SK-N-SH treated with all-trans-retinoic acid at 6 μM for 48 hours (cell line): ENCODE results near the gene NUP210.
"Not testable (repeated sequence)": the region's sequence is repeated elsewhere in the genome, so short reads cannot be mapped to it uniquely, and the experiment has no call there.

Source experiments
- ATAC-seq: fragments of 200-7000 bp; cut with Tn5 transposase; 3 replicates; pipeline ENCODE4 v1.9.1; 2020; ENCODE audit warnings: mild to moderate bottlenecking, moderate library complexity
- BACH2 ChIP-seq: fragments of 250-450 bp; sonication (Bioruptor Pico); IDR thresholded peaks from 2 replicates; pipeline ENCODE4 v1.9.0; 2021; ENCODE audit warnings: mild to moderate bottlenecking, borderline replicate concordance
- CSDC2 ChIP-seq: fragments of 250-450 bp; sonication (Bioruptor Pico); IDR thresholded peaks from 2 replicates; pipeline ENCODE4 v1.5.0; 2020; ENCODE audit warnings: mild to moderate bottlenecking, moderate library complexity
- ESRRG ChIP-seq: fragments of 250-450 bp; sonication (Bioruptor Pico); IDR thresholded peaks from 2 replicates; pipeline ENCODE4 v1.6.1; 2021; ENCODE audit warnings: mild to moderate bottlenecking
- GLIS3 ChIP-seq: fragments of 250-450 bp; sonication (Bioruptor Pico); IDR thresholded peaks from 2 replicates; pipeline ENCODE4 v1.5.0; 2020; ENCODE audit warnings: mild to moderate bottlenecking, moderate library complexity
- ISL1 ChIP-seq: fragments of 250-450 bp; sonication (Bioruptor Pico); IDR thresholded peaks from 2 replicates; pipeline ENCODE4 v2.1.2; 2022; ENCODE audit warnings: mild to moderate bottlenecking, moderate library complexity
- OSR1 ChIP-seq: fragments of 250-450 bp; sonication (Bioruptor Pico); IDR thresholded peaks from 2 replicates; pipeline ENCODE4 v1.8.0; 2022; ENCODE audit warnings: moderate library complexity, mild to moderate bottlenecking, inconsistent platforms
- PPARA ChIP-seq: fragments of 250-450 bp; sonication (Bioruptor Pico); IDR thresholded peaks from 2 replicates; pipeline ENCODE4 v1.5.0; 2020; ENCODE audit warnings: mild to moderate bottlenecking, borderline replicate concordance
- RARB ChIP-seq: fragments of 250-450 bp; sonication (Bioruptor Pico); IDR thresholded peaks from 2 replicates; pipeline ENCODE4 v1.8.0; 2021; ENCODE audit warnings: mild to moderate bottlenecking, moderate library complexity
- SNAI2 ChIP-seq: fragments of 250-450 bp; sonication (Bioruptor Pico); IDR thresholded peaks from 2 replicates; pipeline ENCODE4 v1.5.0; 2020; ENCODE audit warnings: mild to moderate bottlenecking, moderate library complexity
- TCF4 ChIP-seq: fragments of 250-450 bp; sonication (Bioruptor Pico); IDR thresholded peaks from 2 replicates; pipeline ENCODE4 v1.8.0; 2021; ENCODE audit warnings: mild to moderate bottlenecking, moderate library complexity, borderline replicate concordance
- TOX ChIP-seq: fragments of 250-450 bp; sonication (Bioruptor Pico); IDR thresholded peaks from 2 replicates; pipeline ENCODE4 v1.8.0; 2021; ENCODE audit warnings: mild to moderate bottlenecking, moderate library complexity, borderline replicate concordance
- ZC3H10 ChIP-seq: fragments of 250-450 bp; sonication (Bioruptor Pico); IDR thresholded peaks from 2 replicates; pipeline ENCODE4 v1.5.1; 2021; ENCODE audit warnings: mild to moderate bottlenecking, moderate library complexity
- ZFP3 ChIP-seq: fragments of 250-450 bp; sonication (Bioruptor Pico); IDR thresholded peaks from 2 replicates; pipeline ENCODE4 v1.5.0; 2020; ENCODE audit warnings: mild to moderate bottlenecking, moderate library complexity
- ZFP30 ChIP-seq: fragments of 450-650 bp; formaldehyde crosslinking; IDR thresholded peaks from 2 replicates; pipeline ENCODE4 v1.5.0; 2022; ENCODE audit warnings: mild to moderate bottlenecking, moderate library complexity
- ZNF565 ChIP-seq: fragments of 450-650 bp; formaldehyde crosslinking; conservative IDR thresholded peaks from 2 replicates; pipeline ENCODE4 v1.5.0; 2020; ENCODE audit warnings: low read depth, mild to moderate bottlenecking, moderate library complexity
- ZNF70 ChIP-seq: fragments of 450-650 bp; formaldehyde crosslinking; IDR thresholded peaks from 2 replicates; pipeline ENCODE4 v1.5.0; 2020; ENCODE audit warnings: mild to moderate bottlenecking, moderate library complexity
- ZNF8 ChIP-seq: fragments of 450-650 bp; formaldehyde crosslinking; IDR thresholded peaks from 2 replicates; pipeline ENCODE4 v1.5.0; 2020; ENCODE audit warnings: mild to moderate bottlenecking, moderate library complexity
- TF ChIP-seq, protein P1 (sequence below): fragments of 250-450 bp; sonication (Bioruptor Pico); IDR thresholded peaks from 2 replicates; pipeline ENCODE4 v1.8.0; 2020; ENCODE audit warnings: mild to moderate bottlenecking, moderate library complexity, borderline replicate concordance
- TF ChIP-seq, protein P2 (sequence below): fragments of 250-450 bp; sonication (Bioruptor Pico); IDR thresholded peaks from 2 replicates; pipeline ENCODE4 v1.5.1; 2020; ENCODE audit warnings: low read depth, mild to moderate bottlenecking, moderate library complexity
- TF ChIP-seq, protein P3 (sequence below): fragments of 250-450 bp; sonication (Bioruptor Pico); IDR thresholded peaks from 2 replicates; pipeline ENCODE4 v1.5.0; 2020; ENCODE audit warnings: mild to moderate bottlenecking, moderate library complexity

Gene NUP210

GRCh38 chr3:13451301-13451673, 31.2 kb upstream of the NUP210 start:
- TF ChIP-seq ZFP3: no peak
- TF ChIP-seq, protein P1, sequence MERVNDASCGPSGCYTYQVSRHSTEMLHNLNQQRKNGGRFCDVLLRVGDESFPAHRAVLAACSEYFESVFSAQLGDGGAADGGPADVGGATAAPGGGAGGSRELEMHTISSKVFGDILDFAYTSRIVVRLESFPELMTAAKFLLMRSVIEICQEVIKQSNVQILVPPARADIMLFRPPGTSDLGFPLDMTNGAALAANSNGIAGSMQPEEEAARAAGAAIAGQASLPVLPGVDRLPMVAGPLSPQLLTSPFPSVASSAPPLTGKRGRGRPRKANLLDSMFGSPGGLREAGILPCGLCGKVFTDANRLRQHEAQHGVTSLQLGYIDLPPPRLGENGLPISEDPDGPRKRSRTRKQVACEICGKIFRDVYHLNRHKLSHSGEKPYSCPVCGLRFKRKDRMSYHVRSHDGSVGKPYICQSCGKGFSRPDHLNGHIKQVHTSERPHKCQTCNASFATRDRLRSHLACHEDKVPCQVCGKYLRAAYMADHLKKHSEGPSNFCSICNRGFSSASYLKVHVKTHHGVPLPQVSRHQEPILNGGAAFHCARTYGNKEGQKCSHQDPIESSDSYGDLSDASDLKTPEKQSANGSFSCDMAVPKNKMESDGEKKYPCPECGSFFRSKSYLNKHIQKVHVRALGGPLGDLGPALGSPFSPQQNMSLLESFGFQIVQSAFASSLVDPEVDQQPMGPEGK (CRISPR knock-in tag): no peak
- no peak for TF ChIP-seq ZNF70 (CRISPR knock-in tag)
- TF ChIP-seq CSDC2 (CRISPR knock-in tag): no peak
- TF ChIP-seq GLIS3 (CRISPR knock-in tag): no peak
- no peak for TF ChIP-seq ZFP30 (CRISPR knock-in tag)
- TF ChIP-seq, protein P2, sequence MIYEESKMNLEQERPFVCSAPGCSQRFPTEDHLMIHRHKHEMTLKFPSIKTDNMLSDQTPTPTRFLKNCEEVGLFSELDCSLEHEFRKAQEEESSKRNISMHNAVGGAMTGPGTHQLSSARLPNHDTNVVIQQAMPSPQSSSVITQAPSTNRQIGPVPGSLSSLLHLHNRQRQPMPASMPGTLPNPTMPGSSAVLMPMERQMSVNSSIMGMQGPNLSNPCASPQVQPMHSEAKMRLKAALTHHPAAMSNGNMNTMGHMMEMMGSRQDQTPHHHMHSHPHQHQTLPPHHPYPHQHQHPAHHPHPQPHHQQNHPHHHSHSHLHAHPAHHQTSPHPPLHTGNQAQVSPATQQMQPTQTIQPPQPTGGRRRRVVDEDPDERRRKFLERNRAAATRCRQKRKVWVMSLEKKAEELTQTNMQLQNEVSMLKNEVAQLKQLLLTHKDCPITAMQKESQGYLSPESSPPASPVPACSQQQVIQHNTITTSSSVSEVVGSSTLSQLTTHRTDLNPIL (CRISPR knock-in tag): no peak
- no peak for TF ChIP-seq OSR1
- no peak for TF ChIP-seq RARB (CRISPR knock-in tag)
- no peak for TF ChIP-seq ISL1 (CRISPR knock-in tag)
- TF ChIP-seq BACH2: no peak
- TF ChIP-seq ZC3H10 (CRISPR knock-in tag): no peak
- no peak for TF ChIP-seq TOX (CRISPR knock-in tag)
- TF ChIP-seq, protein P3, sequence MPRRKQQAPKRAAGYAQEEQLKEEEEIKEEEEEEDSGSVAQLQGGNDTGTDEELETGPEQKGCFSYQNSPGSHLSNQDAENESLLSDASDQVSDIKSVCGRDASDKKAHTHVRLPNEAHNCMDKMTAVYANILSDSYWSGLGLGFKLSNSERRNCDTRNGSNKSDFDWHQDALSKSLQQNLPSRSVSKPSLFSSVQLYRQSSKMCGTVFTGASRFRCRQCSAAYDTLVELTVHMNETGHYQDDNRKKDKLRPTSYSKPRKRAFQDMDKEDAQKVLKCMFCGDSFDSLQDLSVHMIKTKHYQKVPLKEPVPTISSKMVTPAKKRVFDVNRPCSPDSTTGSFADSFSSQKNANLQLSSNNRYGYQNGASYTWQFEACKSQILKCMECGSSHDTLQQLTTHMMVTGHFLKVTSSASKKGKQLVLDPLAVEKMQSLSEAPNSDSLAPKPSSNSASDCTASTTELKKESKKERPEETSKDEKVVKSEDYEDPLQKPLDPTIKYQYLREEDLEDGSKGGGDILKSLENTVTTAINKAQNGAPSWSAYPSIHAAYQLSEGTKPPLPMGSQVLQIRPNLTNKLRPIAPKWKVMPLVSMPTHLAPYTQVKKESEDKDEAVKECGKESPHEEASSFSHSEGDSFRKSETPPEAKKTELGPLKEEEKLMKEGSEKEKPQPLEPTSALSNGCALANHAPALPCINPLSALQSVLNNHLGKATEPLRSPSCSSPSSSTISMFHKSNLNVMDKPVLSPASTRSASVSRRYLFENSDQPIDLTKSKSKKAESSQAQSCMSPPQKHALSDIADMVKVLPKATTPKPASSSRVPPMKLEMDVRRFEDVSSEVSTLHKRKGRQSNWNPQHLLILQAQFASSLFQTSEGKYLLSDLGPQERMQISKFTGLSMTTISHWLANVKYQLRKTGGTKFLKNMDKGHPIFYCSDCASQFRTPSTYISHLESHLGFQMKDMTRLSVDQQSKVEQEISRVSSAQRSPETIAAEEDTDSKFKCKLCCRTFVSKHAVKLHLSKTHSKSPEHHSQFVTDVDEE (CRISPR knock-in tag): no peak
- TF ChIP-seq TCF4 (CRISPR knock-in tag): no peak
- TF ChIP-seq SNAI2: no peak
- peak; percentile 58 for ATAC-seq

- ATAC-seq: not testable (repeated sequence)
Measured at GRCh38 chr3:13442882-13443281, 22.8 kb upstream of the NUP210 start.

- no peak for TF ChIP-seq ESRRG (CRISPR knock-in tag)
- TF ChIP-seq ZFP30 (CRISPR knock-in tag): no peak
- TF ChIP-seq GLIS3 (CRISPR knock-in tag): no peak
- no peak for TF ChIP-seq PPARA
- no peak for TF ChIP-seq ZNF70 (CRISPR knock-in tag)
- TF ChIP-seq OSR1: no peak
- no peak for TF ChIP-seq CSDC2 (CRISPR knock-in tag)
- no peak for TF ChIP-seq ZNF565 (CRISPR knock-in tag)
- no peak for TF ChIP-seq ZFP3
- ATAC-seq: no peak
Measured at GRCh38 chr3:13440204-13440817, 20.2 kb upstream of the NUP210 start.

DNA sequence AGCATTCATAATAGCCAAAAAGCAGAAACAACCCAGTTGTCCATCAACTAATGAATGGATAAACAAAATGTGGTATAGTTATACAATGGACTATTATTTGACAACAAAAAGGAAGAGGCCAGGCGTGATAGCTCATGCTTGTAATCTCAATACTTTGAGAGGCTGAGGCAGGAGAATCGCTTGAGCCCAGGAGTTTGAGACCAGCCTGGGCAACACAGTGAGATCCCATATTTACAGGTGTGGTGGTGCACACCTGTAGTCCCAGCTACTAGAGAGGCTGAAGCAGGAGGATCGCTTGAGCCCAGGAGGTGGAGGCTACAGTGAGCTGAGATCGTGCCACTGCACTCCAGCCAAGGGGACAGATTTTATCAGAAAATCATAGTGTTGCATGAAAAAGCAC, 16.1 kb upstream of the NUP210 start:
- not testable (repeated sequence) for ATAC-seq

DNA sequence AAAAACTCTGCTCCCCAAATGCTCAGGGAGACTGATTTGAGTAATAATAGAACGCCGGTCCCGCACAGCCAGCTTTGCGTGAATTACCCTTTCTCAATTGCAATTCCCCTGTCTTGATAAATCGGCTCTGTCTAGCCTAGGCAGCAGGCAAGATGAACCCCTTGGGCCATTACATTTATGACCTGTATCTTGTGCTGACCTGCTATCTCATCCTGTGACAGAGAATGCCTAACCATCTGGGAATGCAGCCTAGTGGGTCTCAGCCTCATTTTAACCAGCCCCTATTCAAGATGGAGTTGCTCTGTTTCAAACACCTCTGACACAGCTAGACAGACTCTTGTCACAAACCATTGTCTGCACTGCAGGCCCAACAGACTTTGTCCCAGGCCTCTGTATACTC, 13.8 kb upstream of the NUP210 start:
- no peak for ATAC-seq
- TF ChIP-seq, protein P2 (CRISPR knock-in tag): no peak
- TF ChIP-seq ZC3H10 (CRISPR knock-in tag): no peak
- no peak for TF ChIP-seq ZNF8 (CRISPR knock-in tag)
